Measurements from ENCODE around the gene VGLL4. TPM values are rescaled to one million over a fixed set of nuclear protein-coding genes. Genes with fewer than 3 reads are reported as not detected.

Gene VGLL4
- total RNA-seq, 1 experiment from 2014 or later, result 26.9 TPM

GRCh38 chr3:11609481-11609880 is 34.2 kb downstream of the VGLL4 start:
- POLR2A ChIA-PET, result no interaction called here

More at GRCh38 chr3:11609481-11609880, 34.2 kb downstream of the VGLL4 start:
- Histone ChIP-seq H3K79me2 (ENCODE audit: insufficient read depth, low read length) (peaks cover 15% of the 10 kb centered on the region; the same call in 1 of the 2 replicates), H4K20me1 (ENCODE audit: insufficient read depth) (no peaks in the 10 kb centered on the region), H3K36me3 (ENCODE audit: control insufficient read depth in 1 of 2, insufficient read depth in 2 of 2, low read length in 2 of 2) (no peaks in the 10 kb centered on the region), H3K27ac (ENCODE audit: low read depth, low read length) (no peak overlapping the region), H3K4me1 (ENCODE audit: control insufficient read depth in 1 of 2, insufficient read depth in 2 of 2, low read length in 2 of 2) (no peaks in the 10 kb centered on the region), H3K4me3 (replicated peaks in 1 of 2; ENCODE audit: low read depth in 1 of 2, low read length in 2 of 2) (no peak overlapping the region), H3K9me3 (ENCODE audit: control insufficient read depth in 1 of 2, insufficient read depth in 1 of 2, low read depth in 1 of 2, low read length in 2 of 2) (no peaks in the 10 kb centered on the region), H3K9ac (ENCODE audit: low read length) (no peak overlapping the region), H2AFZ (ENCODE audit: low read depth, low read length, poor library complexity, severe bottlenecking) (no peak overlapping the region), H3K4me2 (ENCODE audit: low read length) (no peak overlapping the region), H3K9me2 (ENCODE audit: insufficient read depth) (no peaks in the 10 kb centered on the region), H3K27me3 (ENCODE audit: insufficient read depth, low read length) (no peaks in the 10 kb centered on the region)
- intact Hi-C loops (cut with micrococcal nuclease), result no loop called here
- ChIA-PET RAD21 (ENCODE audit: low non-redundant PET in 1 of 2, low total read pairs in 2 of 2, uncharacterized antibody in 2 of 2, unreplicated experiment in 2 of 2) (no interaction called here), CTCF (no interaction called here)
- ATAC-seq (no peak), DNase-seq (ENCODE audit: low read depth, low spot score) (no peak)
- BruUV-seq (replicated peaks), result no TSS peak
- no peak for TF ChIP-seq CTCF (IDR thresholded peaks at IDR 0.05 in 2 of 3, conservative IDR thresholded peaks at IDR 0.05 in 1 of 3; ENCODE audit: borderline replicate concordance in 1 of 3, insufficient read depth in 1 of 3, low read depth in 2 of 3, low read length in 2 of 3)
- no peak for TF ChIP-seq POLR2A (IDR thresholded peaks at IDR 0.05; ENCODE audit: borderline replicate concordance, extremely low read depth, insufficient read depth, insufficient read length)
- no peak for TF ChIP-seq ZFX (IDR thresholded peaks at IDR 0.05)
- no peak for TF ChIP-seq POLR2AphosphoS5 (IDR thresholded peaks at IDR 0.05; ENCODE audit: low read depth, low read length)
- TF ChIP-seq ELF1 (IDR thresholded peaks at IDR 0.05; ENCODE audit: borderline replicate concordance, low read depth), result no peak
- TF ChIP-seq JUND (IDR thresholded peaks at IDR 0.05), result no peak
- no peak for TF ChIP-seq MAX (IDR thresholded peaks at IDR 0.05)
